SH-SY5Y (cell line): Measurements from ENCODE around the gene RPL27A.

Source experiments
- GATA2 ChIP-seq: IDR thresholded peaks from 2 replicates; pipeline ENCODE4 v1.6.1; 2011; ENCODE audit warnings: mild to moderate bottlenecking, low read depth, low read length
- GATA3 ChIP-seq: IDR thresholded peaks from 2 replicates; pipeline ENCODE4 v1.6.1; 2011; ENCODE audit warnings: low read depth, mild to moderate bottlenecking, low read length, moderate library complexity

DNA sequence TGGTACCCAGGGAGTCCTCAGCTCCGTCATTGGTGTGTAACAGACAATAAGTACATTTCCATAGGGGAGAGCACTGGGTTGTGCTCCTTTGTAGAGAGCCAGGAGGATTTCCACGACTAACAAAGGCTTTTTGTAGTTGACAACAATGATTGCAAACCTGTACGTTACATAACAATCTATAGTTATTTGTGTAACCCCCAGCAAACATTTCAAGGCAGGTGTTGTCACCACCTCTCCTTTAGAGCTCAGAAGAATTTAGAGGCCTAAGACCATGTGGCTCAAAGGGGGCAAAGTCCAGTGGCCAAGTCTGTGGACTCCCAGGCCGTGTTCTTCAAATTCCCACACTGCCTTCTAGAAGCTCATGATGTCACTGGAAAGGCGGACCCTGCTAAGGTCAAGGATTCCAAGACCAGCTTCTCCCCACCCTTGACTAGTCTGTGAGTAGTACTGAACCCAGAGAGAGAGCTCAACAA is 15.8 kb downstream of the RPL27A start:
- TF ChIP-seq GATA2 (no peak), GATA3 (no peak)
